HG02840 (cell line): ENCODE measurements around the gene SEC31A.
"Not testable (repeated sequence)": the region's sequence is repeated elsewhere in the genome, so short reads cannot be mapped to it uniquely, and the experiment has no call there.

Experiments used
- ATAC-seq: cut with Tn5 transposase; IDR thresholded peaks from one replicate; pipeline ENCODE4 v1.9.1; 2021; ENCODE audit warnings: mild to moderate bottlenecking, moderate library complexity, moderate number of reproducible peaks; ENCODE audit not compliant: unreplicated experiment, low FRiP score

SEC31A gene

GRCh38 chr4:82893942-82894341 lies 3.0 kb upstream of the SEC31A start:
- ATAC-seq, result no peak

DNA sequence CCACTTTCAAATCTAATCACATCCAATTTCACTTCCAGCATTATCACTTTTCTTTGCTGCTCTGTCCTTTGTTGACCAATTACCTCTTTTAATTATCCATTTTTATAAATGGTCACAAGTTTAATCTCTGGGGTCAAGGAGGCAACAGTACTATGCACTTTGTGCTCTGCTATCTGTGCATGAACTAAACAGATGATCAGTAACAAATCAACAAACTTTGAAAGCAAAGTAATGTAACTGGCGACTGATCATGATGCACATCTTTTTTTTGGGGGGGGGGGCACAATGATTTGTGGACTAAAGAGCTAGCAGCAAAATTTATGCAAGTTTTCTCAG lies 1.5 kb upstream of the SEC31A start:
- ATAC-seq, result no peak

- no peak for ATAC-seq
These were observed 934 bp upstream of the SEC31A start for GRCh38 chr4:82891707-82892466.

GRCh38 chr4:82890528-82890900 lies 439 bp downstream of the SEC31A start:
- no peak for ATAC-seq

DNA sequence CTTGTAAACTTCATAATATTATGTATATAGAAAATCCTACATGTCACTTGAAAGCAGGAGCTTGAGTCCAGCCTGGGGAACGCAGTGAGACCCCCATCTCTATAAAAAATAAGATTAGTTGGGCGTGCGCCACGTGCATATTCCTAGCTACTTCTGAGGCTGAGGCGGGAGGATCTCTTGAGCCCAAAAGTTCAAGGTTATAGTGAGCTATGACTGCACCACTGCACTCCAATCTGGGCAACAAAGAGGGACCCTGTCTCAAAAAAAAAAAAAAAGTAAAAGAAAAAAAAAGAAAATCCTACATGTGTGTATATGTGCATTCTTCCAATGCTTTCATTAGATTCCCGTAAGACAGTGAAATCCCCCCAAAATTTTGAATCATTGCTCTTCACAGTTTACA lies 1.7 kb downstream of the SEC31A start:
- ATAC-seq, result no peak

GRCh38 chr4:82886147-82886942 lies 4.6 kb downstream of the SEC31A start:
- ATAC-seq, result no peak

GRCh38 chr4:82885410-82885809 lies 5.5 kb downstream of the SEC31A start:
- ATAC-seq, result no peak

DNA sequence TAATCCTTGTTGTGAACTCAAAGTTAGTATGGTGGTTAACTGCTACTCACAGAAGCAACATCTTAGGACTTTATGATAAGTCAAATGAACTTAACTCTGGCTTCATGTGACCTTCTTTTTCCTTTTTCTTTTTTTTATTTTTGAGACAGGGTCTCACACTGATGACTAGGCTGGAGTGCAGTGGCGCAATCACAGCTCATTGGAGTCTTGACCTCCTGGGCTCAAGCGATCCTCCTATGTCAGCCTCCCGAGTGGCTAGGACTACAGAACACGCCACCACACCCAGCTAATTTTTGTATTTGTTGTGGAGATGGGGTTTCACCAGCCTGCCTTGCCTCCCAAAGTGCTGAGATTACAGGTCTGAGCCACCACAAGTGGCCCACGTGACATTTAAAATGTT lies 22.4 kb downstream of the SEC31A start:
- ATAC-seq, result no peak

DNA sequence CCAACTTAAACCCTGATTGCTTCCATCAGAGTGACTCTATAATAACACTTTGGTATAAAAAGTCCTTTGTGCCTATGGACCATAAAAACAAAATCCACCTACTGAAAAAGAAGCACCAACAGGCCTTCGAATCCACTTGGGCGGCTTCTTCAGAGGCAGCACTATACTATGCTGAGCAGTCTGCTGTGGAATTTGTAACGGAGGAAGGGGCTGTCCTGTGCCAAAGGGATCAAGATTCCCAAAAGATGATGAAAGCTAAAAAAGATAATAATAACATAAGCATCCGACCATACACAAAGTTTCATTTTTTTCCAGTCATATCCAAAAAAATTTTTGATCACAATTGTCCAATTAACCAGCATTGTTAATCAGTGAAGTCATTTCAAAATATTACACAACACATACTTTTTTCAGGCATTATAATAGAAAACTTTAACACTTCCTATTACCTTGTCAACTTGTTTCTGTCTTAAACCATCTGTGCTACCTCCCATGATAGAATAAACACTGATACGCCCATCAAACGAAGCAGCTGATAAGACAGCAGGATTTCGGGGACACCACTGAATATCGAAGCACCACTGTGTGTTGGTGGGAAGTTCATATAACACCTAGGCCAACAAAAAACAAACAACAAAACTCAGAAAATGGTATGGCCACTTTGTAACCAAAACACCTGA lies 24.1 kb downstream of the SEC31A start:
- ATAC-seq, result no peak

DNA sequence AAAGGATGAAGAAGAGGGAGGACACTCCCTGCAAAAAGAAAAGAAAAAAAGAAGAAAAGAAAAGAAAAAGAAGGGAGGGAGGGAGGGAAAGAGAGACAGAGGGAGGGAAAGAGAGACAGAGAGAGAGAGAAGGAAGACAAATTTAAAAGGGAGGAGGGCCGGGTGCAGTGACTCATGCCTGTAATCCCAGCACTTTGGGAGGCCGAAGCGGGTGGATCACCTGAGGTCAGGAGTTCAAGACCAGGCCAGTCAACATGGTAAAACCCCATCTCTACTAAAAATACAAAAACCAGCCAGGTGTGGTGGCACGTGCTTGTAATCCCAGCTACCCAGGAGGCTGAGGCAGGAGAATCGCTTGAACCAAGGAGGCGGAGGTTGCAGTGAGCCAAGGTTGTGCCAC lies 24.9 kb downstream of the SEC31A start:
- not testable (repeated sequence) for ATAC-seq

DNA sequence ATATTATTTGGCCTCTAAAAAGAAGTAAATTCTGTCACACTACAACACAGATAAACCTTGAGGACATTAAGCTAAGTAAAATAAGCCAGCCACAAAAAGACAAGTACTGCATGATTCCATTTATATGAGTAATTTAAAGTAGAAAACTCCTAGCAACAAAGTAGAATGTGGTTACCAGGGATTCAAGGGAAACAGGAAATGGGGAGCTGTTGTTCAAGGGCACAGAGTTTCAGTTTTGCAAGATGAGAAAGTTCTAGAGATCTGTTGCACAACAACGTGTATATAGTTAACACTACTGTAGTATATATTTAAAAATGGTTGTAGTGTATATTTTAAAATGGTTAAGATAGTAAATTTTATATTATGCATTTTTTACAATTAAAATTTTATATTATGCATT lies 25.4 kb downstream of the SEC31A start:
- ATAC-seq, result no peak

DNA sequence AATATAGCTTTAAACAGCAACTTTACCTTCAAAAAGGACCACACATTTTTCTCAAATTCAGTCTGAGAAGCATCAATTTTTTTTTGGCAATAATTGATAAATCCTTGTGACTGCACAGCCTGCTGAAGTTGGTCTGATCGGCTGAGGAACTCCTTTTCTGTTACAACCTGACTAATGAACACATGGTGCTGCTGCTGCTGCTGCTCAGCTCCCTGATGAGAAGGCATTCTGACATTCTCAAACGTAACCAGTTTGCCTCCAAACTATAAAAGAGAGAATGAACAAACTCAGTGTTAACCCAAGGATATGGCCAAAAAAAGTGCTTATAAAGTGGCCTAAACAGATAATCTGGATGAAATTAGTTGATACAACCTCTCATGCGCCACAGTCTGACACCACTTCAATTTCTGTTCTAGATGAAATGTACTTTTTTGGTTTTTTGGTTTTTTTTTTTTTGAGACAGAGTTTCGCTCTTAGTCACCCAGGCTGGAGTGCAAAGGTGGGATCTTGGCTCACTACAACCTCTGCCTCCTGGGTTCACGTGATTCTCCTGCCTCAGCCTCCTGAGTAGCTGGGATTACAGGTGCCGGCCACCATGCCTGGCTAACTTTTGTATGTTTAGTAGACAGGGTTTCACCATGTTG lies 26.5 kb downstream of the SEC31A start:
- ATAC-seq, result no peak

DNA sequence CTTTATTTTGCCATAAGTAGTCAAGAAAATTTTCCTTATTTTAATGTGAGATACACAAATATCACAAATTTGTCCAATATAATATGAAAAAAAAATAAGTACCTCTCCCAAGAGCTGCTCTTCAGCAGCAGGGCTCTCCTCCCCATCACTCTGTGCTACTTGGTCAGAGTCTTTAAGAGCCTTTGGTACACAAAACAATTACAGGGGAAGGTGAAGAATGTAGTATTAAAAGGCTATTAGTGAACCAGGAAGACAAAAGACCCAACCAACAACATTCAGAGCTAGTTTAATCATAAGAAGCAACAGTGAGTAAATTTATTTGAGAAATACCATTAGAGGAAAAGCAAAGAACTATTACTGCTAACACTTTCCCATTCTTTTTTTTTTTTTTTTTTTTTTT lies 29.4 kb downstream of the SEC31A start:
- no peak for ATAC-seq

DNA sequence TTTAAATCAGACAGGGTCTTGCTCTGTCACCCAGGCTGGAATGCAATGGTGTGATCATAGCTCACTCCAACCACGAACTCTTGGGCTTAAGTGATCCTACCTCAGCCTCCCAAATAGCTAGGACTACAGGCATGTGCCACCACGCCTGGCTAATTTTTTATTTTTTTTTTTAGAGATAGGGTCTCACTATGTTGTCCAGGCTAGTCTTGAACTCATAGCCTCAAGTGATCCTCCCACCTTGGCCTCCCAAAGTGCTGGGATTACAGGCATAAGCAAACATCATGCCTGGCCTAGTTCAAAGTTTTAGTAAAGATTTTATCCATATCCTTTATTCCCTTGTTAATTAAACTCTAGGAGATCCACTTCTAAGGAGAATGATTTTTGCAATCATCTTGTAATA lies 30.5 kb downstream of the SEC31A start:
- ATAC-seq, result not testable (repeated sequence)

- no peak for ATAC-seq
These were observed 38.1 kb downstream of the SEC31A start for GRCh38 chr4:82852751-82853285.

DNA sequence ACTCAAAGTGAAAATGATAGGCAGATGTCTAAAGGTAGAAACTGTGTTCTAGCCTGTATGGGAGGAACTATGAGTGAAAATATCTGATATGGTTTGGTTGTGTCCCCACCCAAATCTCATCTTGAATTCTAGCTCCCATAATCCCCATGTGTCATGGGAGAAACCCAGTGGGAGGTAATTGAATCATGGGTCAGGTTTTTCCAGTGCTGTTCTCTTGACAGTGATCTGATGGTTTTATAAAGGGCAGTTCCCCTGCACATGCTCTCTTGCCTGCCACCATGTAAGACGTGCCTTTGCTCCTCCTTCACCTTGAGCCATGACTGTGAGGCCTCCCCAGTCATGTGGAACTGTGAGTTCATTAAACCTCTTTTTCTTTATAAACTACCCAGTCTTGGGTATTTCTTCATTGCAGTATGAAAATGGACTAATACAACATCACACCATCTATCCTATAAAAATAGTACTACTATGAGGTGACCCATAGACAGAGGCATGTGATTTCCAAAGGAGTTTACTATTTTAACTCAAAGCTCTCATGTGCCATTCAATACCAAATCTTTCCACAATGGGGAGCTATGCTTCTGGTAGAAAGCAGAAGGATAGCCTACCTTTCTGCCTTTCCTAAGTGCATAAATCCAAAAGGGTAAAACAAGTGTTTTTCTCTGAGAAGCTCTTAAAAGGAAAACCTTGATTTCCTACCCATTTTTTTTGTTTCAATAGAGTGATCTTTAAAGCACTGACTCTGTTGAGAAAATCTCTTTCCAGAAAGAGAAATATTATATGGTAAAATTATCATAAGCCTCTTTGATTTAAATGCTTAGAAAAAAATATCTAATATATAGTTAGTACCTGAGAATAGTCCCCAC lies 38.8 kb downstream of the SEC31A start:
- ATAC-seq, result no peak

GRCh38 chr4:82851318-82851717 lies 39.6 kb downstream of the SEC31A start:
- no peak for ATAC-seq

- no peak for ATAC-seq
These were observed 40.3 kb downstream of the SEC31A start for GRCh38 chr4:82850684-82851083.

GRCh38 chr4:82848706-82849105 lies 42.2 kb downstream of the SEC31A start:
- no peak for ATAC-seq

DNA sequence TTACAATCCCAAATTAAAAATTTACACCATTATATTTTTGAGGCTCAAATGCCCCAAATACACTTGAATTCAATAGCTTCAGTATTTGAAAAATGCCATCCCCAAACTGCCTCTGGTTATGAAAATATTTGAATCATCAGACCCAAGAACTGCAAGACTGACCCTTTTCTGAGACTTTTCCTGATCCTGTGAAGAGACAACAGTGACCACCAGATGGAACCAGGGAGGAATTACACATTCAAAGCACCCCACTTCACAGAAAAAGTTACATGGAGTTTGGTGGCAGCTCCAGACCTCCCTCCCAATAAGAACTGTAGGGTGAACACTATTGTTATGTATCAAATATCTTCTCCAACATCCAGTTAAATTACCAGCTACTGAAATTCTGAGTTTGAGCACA lies 48.4 kb downstream of the SEC31A start:
- ATAC-seq, result no peak
